ENCODE results near the gene FANCI.

Gene FANCI

DNA sequence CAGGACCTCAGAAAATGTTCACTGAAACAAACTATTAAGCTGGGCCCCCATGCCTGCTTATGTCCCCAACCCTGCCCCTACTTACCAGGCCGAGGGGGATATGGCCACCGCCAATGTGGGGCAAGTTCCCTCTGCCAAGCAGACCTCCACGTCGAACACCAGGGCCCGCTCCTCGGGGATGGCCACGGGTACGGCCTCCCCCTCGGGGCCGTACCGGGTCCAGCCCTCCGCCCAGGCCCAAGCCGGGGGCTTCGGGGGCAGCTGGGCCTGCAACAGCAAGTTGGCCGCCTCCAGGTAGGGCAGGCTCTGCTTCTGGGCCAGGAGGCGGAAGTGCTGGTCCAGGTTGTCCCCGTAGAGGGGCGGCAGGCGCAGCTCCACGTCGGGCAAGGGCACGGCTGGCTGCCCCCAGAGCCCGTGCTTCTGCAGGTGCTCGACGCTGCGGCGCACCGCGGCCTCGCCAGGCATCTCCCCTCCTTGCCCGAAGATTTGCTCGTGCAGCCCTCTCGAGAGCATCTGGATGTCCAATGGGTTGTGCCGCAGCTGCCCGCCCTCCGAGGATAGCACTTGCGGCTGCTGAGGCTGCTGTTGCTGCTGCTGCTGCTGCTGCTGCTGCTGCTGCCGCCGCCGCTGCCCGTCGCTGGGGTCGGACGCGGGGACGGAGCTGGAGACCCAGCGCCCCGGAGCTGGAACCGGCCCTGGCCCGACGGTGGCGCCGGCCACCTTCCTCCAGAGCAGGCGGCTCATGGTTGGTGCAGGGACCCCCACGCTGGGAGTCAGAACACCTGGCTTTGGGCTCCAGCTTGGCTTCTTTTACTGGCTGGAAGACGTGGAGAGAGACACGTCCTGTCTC, 89.5 kb downstream of the FANCI start:
- DNase-seq (ENCODE audit: low read depth in 2 of 2), result no peak

DNA sequence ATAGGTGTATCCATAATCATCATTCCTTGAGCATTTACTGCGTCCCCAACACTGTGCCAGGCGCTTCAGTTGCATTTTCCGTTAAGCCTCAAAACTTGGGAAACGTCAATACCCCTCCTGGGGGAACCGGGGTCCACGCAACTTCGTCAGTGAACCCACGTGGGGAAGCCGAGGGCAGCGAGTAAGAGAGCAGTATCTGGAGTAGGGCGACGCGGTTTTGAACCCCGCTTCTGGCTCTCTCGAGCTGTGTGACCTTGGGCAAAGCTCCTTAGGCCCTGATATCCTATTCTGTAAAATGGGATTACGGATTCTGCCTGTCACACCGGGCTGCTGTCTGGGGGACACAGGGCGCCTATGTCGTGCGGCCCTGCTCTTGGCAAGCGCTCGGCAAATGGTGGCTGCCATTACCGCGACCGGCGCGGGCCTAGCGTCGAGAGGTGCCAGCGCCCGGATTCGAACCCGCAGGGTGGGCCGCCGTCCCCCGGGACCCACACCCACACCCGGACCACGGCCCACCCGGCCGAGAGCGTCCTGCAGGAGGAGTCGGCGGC, 90.3 kb downstream of the FANCI start:
- no peak for DNase-seq (ENCODE audit: low read depth in 2 of 2)

DNA sequence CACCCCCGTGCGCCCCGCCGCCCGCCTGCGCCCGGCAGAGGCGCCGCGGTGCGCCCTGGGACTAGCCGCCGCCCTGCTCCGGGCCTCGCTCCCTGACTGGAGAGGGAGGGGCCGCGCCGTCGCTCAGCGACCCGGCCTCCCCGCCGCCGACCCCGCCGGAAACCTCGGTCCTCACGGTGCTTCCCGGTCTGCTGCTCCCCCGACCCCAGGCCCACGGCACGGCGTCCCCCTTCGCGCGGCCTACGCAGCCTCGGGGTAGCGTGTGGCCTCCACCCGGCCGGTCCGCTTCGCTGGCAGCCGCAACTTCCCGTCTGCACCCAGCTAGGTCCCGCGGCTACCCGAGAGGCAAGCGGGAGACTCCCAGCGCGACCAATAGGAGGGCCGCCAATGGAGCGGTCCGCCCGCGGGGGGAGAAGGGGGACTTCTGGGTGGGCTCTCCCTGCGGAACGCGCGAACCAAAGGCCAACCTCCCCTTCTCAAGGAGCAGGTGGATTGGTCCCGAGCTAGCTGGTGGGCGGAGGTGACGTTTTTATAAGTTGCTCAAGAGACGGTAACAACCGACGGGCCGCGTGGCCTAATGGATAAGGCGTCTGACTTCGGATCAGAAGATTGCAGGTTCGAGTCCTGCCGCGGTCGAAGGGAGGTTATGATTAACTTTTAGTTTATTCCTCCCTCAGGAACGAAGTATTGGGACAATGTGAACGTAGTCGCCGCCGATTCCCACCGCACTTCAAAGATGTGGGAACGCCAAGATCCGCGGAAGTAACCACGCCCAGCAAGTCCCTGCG, 90.9 kb downstream of the FANCI start, which contains the start of gene POLG:
POLG (minus strand) TSS at position 315 of the 788 bp plus-strand sequence. CDS start 1,070 bp downstream, outside the sequence.
- DNase-seq (ENCODE audit: low read depth in 2 of 2), result peak; percentile 98 to 99

DNA sequence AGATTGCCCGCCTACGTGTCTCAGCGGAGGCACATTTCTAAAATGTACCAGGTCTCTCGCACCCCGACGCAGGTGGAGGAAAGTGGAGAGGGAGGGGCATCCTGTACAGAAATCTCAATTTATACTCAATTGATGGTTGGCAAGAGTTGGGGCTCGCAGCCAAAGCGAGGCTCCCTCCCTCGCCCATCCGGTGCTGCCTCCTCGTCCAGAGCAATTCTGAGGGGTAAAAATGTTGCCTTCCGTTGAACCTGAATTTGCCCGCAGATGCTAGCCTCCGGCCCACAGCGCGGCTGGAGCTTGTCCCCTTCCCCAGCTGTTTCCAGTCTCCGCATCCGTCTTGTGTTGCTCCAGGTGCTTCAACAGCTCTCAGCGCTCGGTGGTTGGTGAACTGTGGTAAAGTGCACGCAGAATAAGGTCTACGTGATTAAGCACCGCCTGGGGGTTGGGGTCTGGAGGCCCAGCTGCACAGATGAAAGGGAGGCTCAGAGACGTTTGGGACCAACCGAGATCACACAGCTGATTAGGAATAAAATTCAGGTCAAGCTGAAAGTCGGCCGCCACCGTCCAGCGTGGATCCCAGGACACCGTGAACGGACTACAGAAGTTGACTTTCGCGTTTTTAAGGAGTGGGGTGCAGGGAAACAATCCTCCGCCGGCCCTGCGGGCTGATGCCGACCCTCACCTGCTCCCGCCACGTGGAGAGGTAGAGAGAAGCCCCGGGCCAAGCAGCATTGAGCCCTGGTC, 91.7 kb downstream of the FANCI start:
- no peak for DNase-seq (ENCODE audit: low read depth in 2 of 2)

DNA sequence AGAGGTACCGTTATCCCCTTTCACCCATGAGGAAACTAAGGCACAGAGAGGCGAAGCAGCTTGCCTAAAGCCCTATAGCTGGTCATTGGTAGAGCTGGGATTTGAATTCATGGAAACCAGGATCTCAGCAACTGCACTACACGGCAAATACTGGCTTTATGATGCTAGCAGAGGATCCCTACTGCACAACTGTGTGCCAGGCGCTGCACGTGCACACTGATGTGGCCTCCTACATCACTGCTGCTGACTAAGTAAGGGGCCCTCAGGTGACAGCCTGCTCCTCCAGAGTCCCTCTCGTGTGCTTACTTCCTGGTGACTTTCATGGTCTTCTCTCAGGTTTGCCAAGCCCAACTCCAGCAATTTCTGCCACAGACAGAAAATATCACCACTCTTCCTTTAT, 94.3 kb downstream of the FANCI start:
- no peak for DNase-seq (ENCODE audit: low read depth in 2 of 2)

DNA sequence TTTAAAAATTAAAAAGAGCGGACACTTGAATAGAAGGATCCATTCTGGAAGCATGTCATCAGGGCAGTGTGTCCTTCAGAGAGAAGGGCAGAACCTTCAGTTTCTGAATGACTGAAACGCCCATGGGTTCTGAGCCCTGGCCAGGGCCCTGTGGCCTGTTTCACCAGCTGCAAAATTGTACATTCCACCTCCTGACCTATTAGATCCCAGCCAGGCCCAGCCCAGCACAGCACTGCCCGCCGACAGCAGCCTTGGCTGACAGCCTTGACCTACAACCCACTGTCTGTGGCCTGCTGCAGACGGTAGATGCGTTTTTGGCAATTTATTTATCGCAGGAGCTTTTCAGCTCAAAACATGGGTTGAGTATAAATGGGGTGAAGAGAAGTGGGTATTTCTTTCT, 96.8 kb downstream of the FANCI start:
- no peak for DNase-seq (ENCODE audit: low read depth in 2 of 2)

DNA sequence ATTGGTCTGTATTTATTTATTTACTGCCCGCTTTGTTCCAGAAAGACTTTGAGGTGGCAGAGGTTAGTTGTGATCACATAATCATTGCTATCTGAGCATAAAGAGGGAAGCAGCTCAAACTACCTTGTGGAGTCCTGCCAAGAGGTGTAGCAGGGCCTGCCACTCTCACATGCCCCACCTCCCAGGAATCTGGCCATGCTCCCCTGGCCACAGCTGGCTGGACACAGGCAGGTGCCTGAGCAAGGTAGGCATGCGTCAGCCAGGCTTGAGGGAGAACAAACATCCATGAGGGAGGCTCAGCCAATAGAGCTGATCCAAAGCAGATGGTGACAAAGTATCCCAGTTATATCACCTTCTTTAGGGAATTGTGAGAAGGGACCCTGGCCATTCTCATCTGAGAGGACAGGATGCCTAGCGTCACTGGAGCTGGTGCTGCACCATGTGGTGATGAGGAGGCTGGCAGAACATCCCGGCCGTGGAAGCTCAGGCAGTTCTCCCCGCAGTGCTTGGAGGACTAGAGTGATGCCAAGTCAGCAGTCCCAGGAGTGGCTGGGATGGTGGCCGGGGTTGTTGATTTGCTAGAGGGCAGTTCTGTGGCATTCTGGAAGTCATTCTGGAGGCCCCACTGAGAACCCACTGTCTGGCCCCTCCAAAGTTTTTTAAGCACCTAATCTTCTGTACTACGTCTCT, 97.7 kb downstream of the FANCI start:
- no peak for DNase-seq (ENCODE audit: low read depth in 2 of 2)

DNA sequence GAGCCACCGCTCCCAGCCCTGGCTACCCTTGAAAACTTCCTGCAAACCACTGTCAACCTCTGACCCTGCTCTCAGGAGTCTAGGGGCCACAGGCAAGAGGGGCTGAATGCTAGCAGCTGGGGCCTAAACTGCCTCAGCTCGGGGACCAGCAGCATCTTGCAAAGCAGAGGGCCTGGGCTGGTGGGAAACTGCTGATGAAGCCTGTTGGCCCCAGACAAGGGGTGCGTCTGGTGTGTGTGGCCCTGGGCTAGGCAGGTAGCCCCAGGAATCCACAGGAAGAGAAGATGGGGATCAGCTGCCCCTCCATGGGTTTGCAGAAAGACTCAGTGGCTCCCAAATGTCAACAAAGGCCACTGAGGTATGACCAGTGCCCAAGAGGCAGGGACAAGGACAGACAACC, 99.1 kb downstream of the FANCI start:
- no peak for DNase-seq (ENCODE audit: low read depth in 2 of 2)

DNA sequence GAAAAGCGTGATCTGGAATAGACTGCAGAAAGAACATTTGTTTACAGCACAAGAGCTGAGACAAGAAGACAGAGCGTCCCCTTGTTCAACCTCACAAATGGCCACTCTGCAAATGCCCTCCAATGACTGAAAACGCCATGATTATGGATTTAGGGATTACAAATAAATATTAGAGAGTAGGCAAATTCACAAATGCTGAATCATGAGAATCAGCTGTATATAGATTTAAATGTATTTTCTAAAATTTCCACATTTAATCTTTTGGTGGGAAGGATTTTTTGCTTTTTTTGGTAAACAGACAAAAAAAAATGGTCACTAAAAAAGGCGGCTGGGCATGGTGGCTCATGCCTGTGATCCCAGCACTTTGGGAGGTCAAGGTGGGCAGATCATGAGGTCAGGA, 101.5 kb downstream of the FANCI start:
- no peak for DNase-seq (ENCODE audit: low read depth in 2 of 2)

DNA sequence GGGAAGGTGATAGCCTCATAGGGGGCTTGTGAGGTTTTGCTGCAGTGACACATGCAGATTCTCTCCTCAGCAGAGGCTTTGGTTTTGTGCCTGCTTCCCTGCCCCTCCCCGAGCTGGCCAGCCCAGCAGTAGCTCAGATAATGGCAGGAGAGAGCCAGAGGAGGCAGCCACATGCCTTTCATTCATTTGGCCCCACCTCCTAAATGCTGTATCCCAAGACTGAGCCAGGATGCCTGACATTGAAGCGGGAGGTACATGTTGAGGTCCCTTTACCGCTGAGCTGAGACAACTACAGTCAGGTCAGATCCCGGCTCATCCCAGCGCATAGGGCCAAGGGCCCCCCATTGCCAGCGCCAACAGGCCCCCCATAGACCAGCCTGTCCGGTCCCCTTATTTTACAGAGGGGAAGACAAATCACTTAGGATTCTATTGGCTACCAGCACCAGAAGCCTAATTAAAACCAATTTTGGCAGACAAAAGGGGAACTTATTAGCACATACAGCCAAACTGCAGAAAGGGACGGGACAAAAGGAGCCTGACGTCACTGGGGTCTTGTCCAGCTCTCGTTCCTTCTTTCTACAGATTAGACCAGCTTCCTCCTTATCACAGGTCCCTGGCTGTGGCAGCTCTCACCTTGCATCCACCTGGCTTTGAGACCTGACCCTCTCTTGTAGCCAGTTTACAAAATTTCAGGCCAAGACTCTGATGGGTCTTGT, 102.9 kb downstream of the FANCI start:
- DNase-seq (ENCODE audit: low read depth in 2 of 2), result no peak

DNA sequence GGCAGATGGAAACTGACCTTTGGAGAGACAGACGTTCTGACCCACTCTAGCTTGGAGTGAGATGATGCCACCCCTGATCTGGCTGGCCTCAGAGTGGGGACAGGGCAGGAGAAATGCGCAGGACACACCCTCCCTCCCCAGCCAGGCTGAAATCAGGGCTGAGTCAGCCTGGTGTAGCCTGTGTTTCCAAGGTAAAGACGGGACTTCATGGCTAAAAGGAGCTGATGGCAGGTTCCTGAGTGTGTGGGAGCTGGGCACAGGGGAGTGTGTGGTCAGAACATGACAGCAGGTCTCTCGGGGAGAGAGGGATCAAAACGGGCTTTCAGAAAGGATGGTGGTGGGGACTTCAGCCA, 105.4 kb downstream of the FANCI start:
- no peak for DNase-seq (ENCODE audit: low read depth in 2 of 2)

DNA sequence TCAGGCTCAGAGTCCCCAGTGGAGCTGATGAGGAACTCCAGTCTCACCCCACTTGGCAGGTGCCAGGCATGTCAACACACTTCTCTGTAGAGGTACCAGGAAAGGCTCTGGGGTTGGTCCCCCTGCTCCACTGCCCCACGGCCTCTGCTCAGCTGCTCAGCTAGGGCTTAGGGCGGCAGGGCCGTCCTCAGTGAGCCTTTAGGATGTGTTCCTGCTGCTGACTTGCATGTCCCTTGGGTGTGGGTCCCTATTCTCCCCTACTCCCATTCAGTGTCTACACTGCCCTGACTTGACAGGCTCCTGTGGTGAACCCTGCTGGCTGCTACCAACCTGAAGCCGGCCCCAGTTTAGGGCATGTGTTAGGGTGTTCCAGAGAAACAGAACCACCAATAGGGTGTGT, 108.7 kb downstream of the FANCI start:
- no peak for DNase-seq (ENCODE audit: low read depth in 2 of 2)

DNA sequence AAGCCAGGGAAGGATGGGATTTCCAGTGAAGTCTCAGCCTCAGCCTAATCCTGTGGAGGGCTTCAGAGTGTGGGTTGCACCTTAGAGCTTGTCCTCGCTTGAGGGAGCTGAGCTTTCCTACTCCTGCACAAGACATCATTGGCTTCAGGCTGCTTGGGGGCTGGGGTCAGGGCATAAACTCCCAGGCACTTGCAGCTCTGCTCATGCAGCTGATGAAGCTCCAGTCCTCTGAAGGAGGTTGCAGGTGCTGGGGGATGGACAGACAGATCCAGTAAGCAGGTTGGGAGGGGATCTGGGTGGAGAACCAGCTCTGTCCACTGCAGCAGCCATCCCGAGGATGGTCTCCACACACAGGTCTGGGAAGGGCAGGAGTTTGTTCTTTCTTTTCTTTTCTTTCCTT, 110.2 kb downstream of the FANCI start:
- DNase-seq (ENCODE audit: low read depth in 2 of 2), result no peak

DNA sequence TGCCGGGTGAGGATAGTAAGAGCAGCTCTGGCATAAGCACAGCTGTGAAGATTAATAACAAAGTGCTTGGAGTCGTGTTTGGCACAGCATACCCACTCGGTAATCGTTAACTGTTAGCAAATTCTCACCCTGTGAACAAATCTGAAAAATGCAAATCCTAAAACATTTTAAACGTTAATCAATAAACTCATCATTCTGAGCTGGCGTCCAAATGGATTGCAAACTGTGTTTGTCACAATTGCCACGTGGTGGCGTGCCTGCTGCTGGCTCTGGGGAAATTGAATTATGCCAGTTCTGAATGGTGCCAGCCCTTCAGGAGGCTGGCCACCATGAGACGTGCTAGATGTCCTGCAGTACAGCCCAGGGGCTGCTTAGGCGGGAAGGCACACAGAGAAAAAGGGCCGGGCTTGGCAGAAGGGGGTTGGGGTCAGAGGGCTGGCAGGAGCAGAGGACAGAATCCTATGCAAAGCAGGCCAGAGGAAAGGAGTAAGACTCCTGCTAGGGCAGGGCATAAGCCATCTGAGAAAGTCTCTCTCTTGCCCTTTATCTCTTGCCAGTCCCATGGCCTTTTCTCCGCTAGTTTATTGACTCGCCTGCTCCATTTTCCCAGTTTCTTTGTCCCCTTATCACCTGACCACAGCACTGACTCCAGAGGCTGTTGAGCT, 113.0 kb downstream of the FANCI start:
- DNase-seq (ENCODE audit: low read depth in 2 of 2), result no peak

DNA sequence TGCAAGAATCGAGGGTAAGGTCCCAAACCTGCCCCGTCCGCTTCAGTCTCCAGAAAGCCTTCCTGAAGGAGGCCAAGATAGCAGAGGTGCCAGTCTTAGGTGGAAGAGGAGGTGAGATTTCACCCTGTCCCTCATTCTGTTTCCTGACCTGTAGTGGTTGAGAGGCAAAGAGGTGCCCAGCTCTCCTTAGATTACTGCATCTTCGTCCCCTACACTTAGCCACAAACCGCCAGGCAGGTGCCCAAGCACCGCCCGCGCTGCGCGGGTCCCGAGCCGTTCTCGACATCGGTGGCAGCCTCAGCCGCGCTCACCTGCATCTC, 114.6 kb downstream of the FANCI start:
- no peak for DNase-seq (ENCODE audit: low read depth in 2 of 2)

DNA sequence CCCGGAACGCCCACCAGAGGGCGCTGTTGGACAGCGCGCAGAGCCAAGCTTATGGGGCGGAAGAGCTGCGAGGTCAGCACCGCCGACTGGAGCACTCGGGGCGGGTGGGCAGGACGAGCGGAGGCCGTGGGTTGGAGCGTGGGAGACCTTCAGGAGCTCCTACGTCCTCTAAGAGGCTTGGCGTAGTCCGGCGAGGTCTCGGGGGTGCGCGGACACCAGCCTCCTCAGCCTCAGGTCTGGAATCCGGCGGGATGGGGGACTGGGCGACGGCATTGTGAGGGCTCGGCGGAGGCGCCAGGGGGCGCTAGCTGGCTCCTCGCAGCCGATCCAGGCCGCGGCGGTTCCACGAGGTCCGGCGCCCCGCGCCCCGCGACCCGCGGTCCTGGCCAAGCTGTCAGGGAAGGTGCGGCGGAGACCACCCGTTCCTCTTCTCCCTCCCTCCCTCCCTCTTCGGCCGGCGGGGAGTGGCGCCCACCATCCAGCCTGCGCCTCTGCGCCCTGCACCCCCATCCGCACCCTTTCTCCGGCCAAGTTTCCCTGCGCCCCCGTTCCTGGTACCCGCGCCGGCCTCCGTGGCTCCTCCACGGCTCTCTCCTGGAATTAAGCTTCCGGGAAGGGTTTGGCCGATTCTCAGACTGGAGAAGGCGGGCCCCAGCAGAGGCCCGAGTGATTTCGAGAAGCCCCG, 115.1 kb downstream of the FANCI start:
- DNase-seq (ENCODE audit: low read depth in 2 of 2), result peak in 1 of 2 experiments; percentile 11

DNA sequence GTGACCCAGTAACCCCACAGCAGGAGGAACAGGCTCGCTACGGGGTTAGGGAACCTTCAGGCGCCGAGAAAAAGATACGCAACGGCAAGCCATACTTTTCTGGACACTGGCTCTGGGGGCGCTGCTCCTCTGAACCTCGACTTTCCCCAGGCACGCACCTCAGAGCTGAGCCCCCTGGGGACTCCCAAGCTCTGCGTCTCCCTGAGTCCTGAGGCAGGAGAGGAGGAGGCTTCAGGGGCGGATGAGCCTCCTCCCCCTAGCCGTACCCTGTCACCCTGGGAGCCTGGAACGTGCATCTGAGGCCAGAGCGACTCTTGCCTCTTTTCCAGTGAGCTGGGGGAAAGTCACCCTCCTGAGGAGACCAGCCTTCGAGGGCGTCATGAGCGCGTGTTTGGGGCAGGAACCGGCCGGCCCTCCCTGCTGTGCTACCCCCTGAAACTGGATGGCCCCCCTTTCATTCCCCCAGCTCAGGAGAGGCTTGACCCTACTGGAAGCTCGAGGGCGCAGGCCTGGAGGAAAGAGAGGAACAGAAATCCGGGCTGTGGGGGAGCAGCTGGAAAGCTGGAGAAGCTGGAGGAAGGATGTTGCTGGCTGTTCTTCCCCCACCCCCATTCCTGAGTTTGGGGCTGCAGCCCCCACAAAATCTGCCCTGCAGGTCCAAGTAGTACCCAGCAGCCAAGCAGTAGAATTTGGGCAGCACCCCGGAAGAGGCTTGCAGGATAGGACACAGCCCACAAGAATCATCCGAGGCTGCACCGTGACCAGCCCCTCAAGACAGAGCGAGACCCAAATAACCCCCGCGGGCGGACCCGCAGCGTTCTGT, 115.9 kb downstream of the FANCI start:
- no peak for DNase-seq (ENCODE audit: low read depth in 2 of 2)

DNA sequence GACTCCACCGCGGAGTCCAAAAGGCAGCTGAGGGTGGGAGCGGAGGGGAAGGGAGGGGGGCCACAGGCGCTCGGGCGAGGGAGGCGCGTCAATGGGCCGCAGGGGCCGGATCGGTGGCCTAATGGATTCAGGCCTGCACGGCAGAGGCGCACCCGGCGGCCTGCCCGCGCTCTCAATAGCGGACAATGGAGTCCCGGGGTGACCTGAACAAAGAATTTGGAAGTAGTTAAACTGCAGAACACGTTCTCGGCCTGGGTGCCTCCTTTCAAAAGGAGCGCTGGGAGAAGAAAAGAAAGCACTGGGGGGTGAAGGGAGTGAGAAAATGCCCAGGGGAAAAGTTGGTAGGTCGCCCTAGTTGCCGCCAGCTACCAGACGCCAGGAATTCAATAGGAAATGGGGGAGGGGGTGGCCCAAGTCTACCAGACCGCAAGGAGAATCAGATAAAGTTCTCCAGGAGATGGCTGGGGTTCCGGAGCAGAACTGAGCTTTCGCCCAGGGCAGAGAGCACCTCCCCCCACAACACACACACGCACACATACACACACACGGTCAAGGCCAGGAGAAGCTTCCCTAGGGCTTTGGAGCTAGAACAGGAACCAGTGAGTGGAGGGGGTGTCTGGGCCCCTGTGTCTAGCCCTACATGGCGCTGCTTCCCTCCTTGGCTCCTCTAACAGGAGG, 116.7 kb downstream of the FANCI start:
- DNase-seq (ENCODE audit: low read depth in 2 of 2), result no peak

Data from fibroblast of skin of left biceps (primary cell).